Activated B cell treated with CpG ODN at 0.5 μM for 24 hours (primary cell): ENCODE measurements around the gene EML1. TPM values are rescaled to one million over a fixed set of nuclear protein-coding genes. Genes with fewer than 3 reads are reported as not detected.

ENCODE experiments used
- ATAC-seq: fragments of 200-7000 bp; cut with Tn5 transposase; one replicate; pipeline ENCODE4 v1.10.0; 2021; ENCODE audit warnings: low read depth, mild to moderate bottlenecking, moderate library complexity
- CTCF ChIA-PET: fragments of 350-600 bp; sonication (Branson Sonifier 250); formaldehyde crosslinking; loops from one replicate; lab custom pipeline; 2021; ENCODE audit warnings: antibody characterized with exemption; lab: Charles Lee
- POLR2A ChIA-PET: fragments of 350-600 bp; sonication (Branson Sonifier 250); formaldehyde crosslinking; loops from one replicate; lab custom pipeline; 2021; ENCODE audit warnings: antibody characterized with exemption; lab: Charles Lee
- DNase-seq: peaks from one replicate; pipeline ENCODE4 v3.0.0; 2022
- H3K27ac Mint-ChIP-seq: one replicate; pipeline ENCODE4 v1.8.0; 2020; ENCODE audit warnings: mixed read lengths
- H3K27me3 Mint-ChIP-seq: one replicate; pipeline ENCODE4 v1.8.0; 2021; ENCODE audit warnings: mixed read lengths
- H3K36me3 Mint-ChIP-seq: one replicate; pipeline ENCODE4 v1.8.0; 2021; ENCODE audit warnings: low read depth, mixed read lengths
- H3K4me1 Mint-ChIP-seq: one replicate; pipeline ENCODE4 v1.8.0; 2021; ENCODE audit warnings: mixed read lengths
- H3K4me3 Mint-ChIP-seq: one replicate; pipeline ENCODE4 v1.8.0; 2020; ENCODE audit warnings: mild to moderate bottlenecking, mixed read lengths
- H3K9me3 Mint-ChIP-seq: one replicate; pipeline ENCODE4 v1.8.0; 2020; ENCODE audit warnings: mixed read lengths
- CTCF ChIP-seq: fragments of 200-600 bp; IDR thresholded peaks from one replicate; pipeline ENCODE4 v1.8.0; 2022; ENCODE audit warnings: antibody characterized with exemption, mild to moderate bottlenecking
- intact Hi-C: fragments of 100-400 bp; cut with micrococcal nuclease; formaldehyde crosslinking; loops from one replicate; pipeline ENCODE4 v1.15.1; 2024
- total RNA-seq: library from RNA; stranded (reverse); gene quantifications from 2 replicates; pipeline ENCODE4 v1.2.3, GENCODE V29; 2022

Gene EML1
- total RNA-seq, 1 donor from 2014 or later, result not detected

DNA sequence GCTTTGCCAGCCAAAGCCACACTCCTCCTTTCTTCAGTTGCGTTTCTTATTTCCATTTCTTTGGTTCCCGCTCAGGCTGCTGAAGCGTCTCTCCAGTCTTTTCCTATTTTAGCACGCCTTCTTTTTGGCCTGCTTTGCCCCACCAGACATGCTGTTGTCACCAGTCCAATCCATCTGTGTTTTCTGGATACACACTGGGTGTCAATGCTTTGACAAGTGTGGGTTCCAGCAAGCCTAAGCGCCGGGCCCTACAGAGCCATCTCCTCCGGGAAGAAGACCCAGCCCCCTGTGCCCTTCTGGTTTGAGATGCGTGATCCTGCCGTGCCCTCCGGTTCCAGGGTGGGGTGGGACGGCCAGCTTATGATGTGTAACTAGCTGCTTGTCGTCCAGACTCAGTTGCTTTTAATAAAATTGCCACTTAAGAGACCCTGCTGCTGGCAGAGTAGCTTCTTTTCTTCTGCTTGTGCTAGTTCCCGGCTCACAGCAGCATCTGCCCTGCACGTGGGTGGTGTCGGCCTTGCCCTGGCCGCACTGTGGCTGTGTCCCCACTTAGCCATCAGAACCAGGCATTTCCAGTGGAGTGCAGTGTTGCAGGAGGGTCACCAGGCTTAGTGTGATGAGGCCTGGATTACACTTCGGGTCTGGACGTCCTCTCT, 29.7 kb downstream of the EML1 start:
- ChIA-PET POLR2A (no interaction called here), CTCF (no interaction called here)
- Mint-ChIP-seq H3K27me3 (peaks cover 29% of the 10 kb centered on the region), H3K4me3 (no peak overlapping the region), H3K27ac (no peak overlapping the region), H3K36me3 (no peaks in the 10 kb centered on the region), H3K4me1 (no peaks in the 10 kb centered on the region), H3K9me3 (peaks cover 4% of the 10 kb centered on the region)
- TF ChIP-seq CTCF, result no peak
- DNase-seq, result no peak
- intact Hi-C loops, result no loop called here
- no peak for ATAC-seq

DNA sequence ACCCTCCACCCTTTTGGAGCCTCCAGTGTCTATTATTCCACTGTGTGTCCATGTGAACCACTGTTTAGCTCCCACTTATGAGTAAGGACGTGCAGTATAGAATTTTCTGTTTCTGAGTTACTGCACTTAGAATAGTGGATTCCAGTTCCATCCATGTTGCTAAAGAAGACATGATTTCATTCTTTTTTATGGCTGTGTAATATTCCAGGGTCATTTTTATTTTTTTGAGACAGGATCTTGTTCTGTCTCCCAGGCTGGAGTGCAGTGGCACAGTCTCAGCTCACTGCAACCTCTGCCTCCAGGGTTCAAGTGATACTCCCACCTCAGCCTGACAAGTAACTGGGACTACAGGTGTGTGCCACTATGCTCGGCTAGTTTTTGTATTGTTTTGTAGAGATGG, 31.6 kb downstream of the EML1 start:
- intact Hi-C loops, result no loop called here
- no peak for ATAC-seq
- H3K4me1 Mint-ChIP-seq, result no peaks in the 10 kb centered on the region
- no peak for DNase-seq
- ChIA-PET CTCF (no interaction called here), POLR2A (no interaction called here)
- H3K4me3 Mint-ChIP-seq, result no peak overlapping the region
- no peak for TF ChIP-seq CTCF
- H3K27me3 Mint-ChIP-seq, result peaks cover 23% of the 10 kb centered on the region
- H3K27ac Mint-ChIP-seq, result no peak overlapping the region
- H3K36me3 Mint-ChIP-seq, result no peaks in the 10 kb centered on the region
- H3K9me3 Mint-ChIP-seq, result peaks cover 4% of the 10 kb centered on the region

- no peak for TF ChIP-seq CTCF
- Mint-ChIP-seq H3K36me3 (no peaks in the 10 kb centered on the region), H3K4me3 (no peak overlapping the region), H3K4me1 (no peaks in the 10 kb centered on the region), H3K27me3 (peaks cover 32% of the 10 kb centered on the region), H3K27ac (no peak overlapping the region), H3K9me3 (peaks cover 4% of the 10 kb centered on the region)
- POLR2A ChIA-PET, result no interaction called here
- intact Hi-C loops, result no loop called here
- CTCF ChIA-PET, result no interaction called here
- no peak for ATAC-seq
- no peak for DNase-seq
These were observed 36.2 kb downstream of the EML1 start for GRCh38 chr14:99829450-99829849.

DNA sequence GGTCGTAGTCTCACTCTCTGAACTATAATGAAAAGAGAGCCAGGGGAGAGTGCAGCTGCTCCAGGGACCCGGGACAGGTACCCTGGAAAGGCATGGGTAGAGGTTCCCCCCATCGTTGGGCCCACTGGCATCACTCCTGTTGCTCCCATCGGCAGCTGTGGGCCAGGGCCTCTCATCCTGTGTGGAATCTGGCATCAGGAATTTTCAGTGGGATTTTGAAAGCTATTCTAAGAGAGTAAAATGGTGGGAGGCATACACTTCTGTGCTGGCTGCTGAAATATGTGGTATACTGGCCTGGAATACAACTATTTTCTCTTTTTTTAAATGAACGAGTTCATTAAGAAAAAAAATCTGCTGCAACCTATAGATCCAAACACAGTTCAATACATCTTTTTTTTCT, 38.1 kb downstream of the EML1 start:
- Mint-ChIP-seq H3K27me3 (peaks cover 33% of the 10 kb centered on the region), H3K9me3 (no peaks in the 10 kb centered on the region), H3K27ac (no peak overlapping the region), H3K4me3 (no peak overlapping the region), H3K36me3 (no peaks in the 10 kb centered on the region), H3K4me1 (no peaks in the 10 kb centered on the region)
- intact Hi-C loops, result no loop called here
- ATAC-seq, result no peak
- ChIA-PET CTCF (no interaction called here), POLR2A (no interaction called here)
- TF ChIP-seq CTCF, result no peak
- DNase-seq, result no peak

DNA sequence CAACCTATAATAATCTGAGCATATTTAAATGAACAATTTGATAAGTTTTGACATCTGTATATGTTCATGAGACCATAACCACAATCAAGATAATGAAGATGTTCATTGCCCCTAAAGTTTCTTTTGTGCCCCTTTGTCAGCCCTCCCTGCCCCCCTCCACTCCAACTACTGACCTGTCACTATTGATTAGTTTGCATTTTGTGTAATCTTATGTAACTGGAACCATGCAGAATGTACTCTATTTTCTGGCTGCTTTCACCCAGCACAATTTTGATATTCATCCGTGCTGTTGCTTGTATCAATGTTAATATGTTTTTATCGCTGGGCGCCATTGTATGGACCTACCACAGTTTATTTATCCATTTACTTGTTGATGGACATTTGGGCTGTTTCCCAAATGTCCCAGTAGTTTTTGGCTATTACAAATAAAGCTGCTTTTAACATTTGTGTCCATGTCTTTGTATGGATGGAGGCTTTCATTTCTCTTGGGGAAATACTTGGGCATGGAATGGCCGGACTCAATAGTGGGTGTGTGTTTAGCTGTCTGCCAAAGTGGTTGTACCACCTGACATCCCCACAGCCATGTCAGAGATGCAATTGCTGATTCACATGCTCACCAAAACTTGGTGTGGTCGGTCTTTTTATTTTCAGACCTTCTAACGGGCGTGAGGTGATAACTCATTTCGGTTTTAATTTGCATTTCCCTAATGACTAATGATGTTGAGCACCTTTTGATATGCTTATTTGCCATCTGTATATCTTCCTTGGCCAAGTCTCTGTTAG, 38.9 kb downstream of the EML1 start:
- no peak for TF ChIP-seq CTCF
- DNase-seq (no peak), ATAC-seq (no peak)
- ChIA-PET CTCF (no interaction called here), POLR2A (no interaction called here)
- no peaks in the 10 kb centered on the region for H3K4me1 Mint-ChIP-seq
- H3K27ac Mint-ChIP-seq, result no peak overlapping the region
- H3K36me3 Mint-ChIP-seq, result no peaks in the 10 kb centered on the region
- H3K27me3 Mint-ChIP-seq, result peaks cover 39% of the 10 kb centered on the region
- intact Hi-C loops, result no loop called here
- no peak overlapping the region for H3K4me3 Mint-ChIP-seq
- no peaks in the 10 kb centered on the region for H3K9me3 Mint-ChIP-seq
